HepG2 (cell line): ENCODE results near the gene KIFC1. TPM values are rescaled to one million over a fixed set of nuclear protein-coding genes. Genes with fewer than 3 reads are reported as not detected.

ENCODE experiments used
- AGO1 ChIP-seq: fragments of 200-400 bp; formaldehyde crosslinking; IDR thresholded peaks from 2 replicates; pipeline ENCODE4 v1.6.1; 2017; ENCODE audit warnings: mild to moderate bottlenecking, low read depth, low read length, moderate library complexity; ENCODE audit not compliant: poor library complexity, severe bottlenecking
- ATF2 ChIP-seq: sonication (generic); formaldehyde crosslinking; IDR thresholded peaks from 2 replicates; pipeline ENCODE4 v1.4.0; 2020; ENCODE audit warnings: missing genetic modification reagents
- BRD4 ChIP-seq: sonication (generic); formaldehyde crosslinking; IDR thresholded peaks from 2 replicates; pipeline ENCODE4 v1.4.0; 2020; ENCODE audit warnings: missing genetic modification reagents
- CBX1 ChIP-seq: IDR thresholded peaks from one replicate; pipeline ENCODE4 v1.6.1; 2016; ENCODE audit warnings: antibody characterized with exemption, low read depth
- JUND ChIP-seq: sonication (generic); formaldehyde crosslinking; IDR thresholded peaks from 2 replicates; pipeline ENCODE4 v1.8.0; 2022; ENCODE audit warnings: mild to moderate bottlenecking, missing genetic modification reagents
- NFKB2 ChIP-seq: sonication (generic); formaldehyde crosslinking; IDR thresholded peaks from 2 replicates; pipeline ENCODE4 v1.4.0; 2020; ENCODE audit warnings: missing genetic modification reagents, borderline replicate concordance
- NR2F6 ChIP-seq, 2 experiments: IDR thresholded peaks; 2 replicates each; pipeline ENCODE4 v1.6.1; 2016; ENCODE audit warnings: antibody characterized with exemption in 1 of 2, mild to moderate bottlenecking in 1 of 2
- TARDBP ChIP-seq: sonication (generic); formaldehyde crosslinking; IDR thresholded peaks from 2 replicates; pipeline ENCODE4 v1.8.0; 2022; ENCODE audit warnings: mild to moderate bottlenecking, missing genetic modification reagents
- TCF12 ChIP-seq, 2 experiments: fragments of 450-650 bp in 1 of 2; sonication (generic) in 1 of 2; formaldehyde crosslinking in 1 of 2; IDR thresholded peaks; 2 replicates each; pipeline versions ENCODE4 v1.6.1 to v1.8.0; 2017 to 2022; ENCODE audit warnings: antibody characterized with exemption in 1 of 2, mild to moderate bottlenecking in 1 of 2, missing genetic modification reagents in 1 of 2, moderate library complexity in 1 of 2
- U2AF2 ChIP-seq: fragments of 200-400 bp; formaldehyde crosslinking; IDR thresholded peaks from 2 replicates; pipeline ENCODE4 v1.6.1; 2017; ENCODE audit warnings: low read depth, mild to moderate bottlenecking, low read length
- YEATS2 ChIP-seq: sonication (generic); formaldehyde crosslinking; IDR thresholded peaks from 2 replicates; pipeline ENCODE4 v1.4.0; 2020; ENCODE audit warnings: missing genetic modification reagents, borderline replicate concordance
- ZNF136 ChIP-seq: sonication (generic); formaldehyde crosslinking; IDR thresholded peaks from 2 replicates; pipeline ENCODE4 v1.8.1; 2022; ENCODE audit warnings: low read depth, mild to moderate bottlenecking, moderate library complexity, missing genetic modification reagents
- ZNF878 ChIP-seq: sonication (generic); formaldehyde crosslinking; IDR thresholded peaks from 2 replicates; pipeline ENCODE4 v1.8.1; 2023; ENCODE audit warnings: mild to moderate bottlenecking, missing genetic modification reagents, moderate library complexity
- polyA plus RNA-seq, 8 experiments: library from polyadenylated mRNA; depleted of rRNA in 3 of 8; stranded (reverse) in 7 of 8; unstranded in 1 of 8; fragments of >200 nt; fragmentation: Illumina TruSeq in 4 of 8; extraction: Trizol in 4 of 8; gene quantifications; 2 replicates each; pipeline versions ENCODE4 v1.2.1 to v1.2.3, GENCODE V29; 2011 to 2016; ENCODE audit warnings: low read depth in 4 of 8, missing spikeins in 1 of 8, mixed read lengths in 1 of 8; ENCODE audit not compliant: insufficient read depth in 1 of 8
- total RNA-seq, 5 experiments: library from RNA; depleted of rRNA; stranded (reverse); fragments of >200 nt; fragmentation: Illumina TruSeq; extraction: Trizol; gene quantifications; 2 replicates each; pipeline ENCODE4 v1.2.3, GENCODE V29; 2016; ENCODE audit warnings: low read depth in 1 of 5
- TF ChIP-seq, protein P1 (sequence below): IDR thresholded peaks from 2 replicates; pipeline ENCODE4 v1.6.1; 2018; ENCODE audit warnings: missing genetic modification reagents, mild to moderate bottlenecking, missing compliant biosample characterization
- TF ChIP-seq, protein P2 (sequence below): sonication (generic); formaldehyde crosslinking; IDR thresholded peaks from 2 replicates; pipeline ENCODE4 v1.5.1; 2020; ENCODE audit warnings: missing genetic modification reagents, mild to moderate bottlenecking, borderline replicate concordance
- TF ChIP-seq, protein P3 (sequence below): sonication (generic); formaldehyde crosslinking; IDR thresholded peaks from 2 replicates; pipeline ENCODE4 v1.4.0; 2020; ENCODE audit warnings: mild to moderate bottlenecking, missing genetic modification reagents
- TF ChIP-seq, protein P4 (sequence below): sonication (generic); formaldehyde crosslinking; IDR thresholded peaks from 2 replicates; pipeline ENCODE4 v1.8.1; 2022; ENCODE audit warnings: low read depth, mild to moderate bottlenecking, missing genetic modification reagents

KIFC1 gene
- total and polyA plus RNA-seq, 2 of the 13 experiments (the other 11 are each of a cell fraction or from before 2014, with no cell fraction given) = 25.0 to 45.5 TPM

GRCh38 chr6:33391278-33391921 lies at the start of gene KIFC1 (continued):
- TF ChIP-seq, protein P1, sequence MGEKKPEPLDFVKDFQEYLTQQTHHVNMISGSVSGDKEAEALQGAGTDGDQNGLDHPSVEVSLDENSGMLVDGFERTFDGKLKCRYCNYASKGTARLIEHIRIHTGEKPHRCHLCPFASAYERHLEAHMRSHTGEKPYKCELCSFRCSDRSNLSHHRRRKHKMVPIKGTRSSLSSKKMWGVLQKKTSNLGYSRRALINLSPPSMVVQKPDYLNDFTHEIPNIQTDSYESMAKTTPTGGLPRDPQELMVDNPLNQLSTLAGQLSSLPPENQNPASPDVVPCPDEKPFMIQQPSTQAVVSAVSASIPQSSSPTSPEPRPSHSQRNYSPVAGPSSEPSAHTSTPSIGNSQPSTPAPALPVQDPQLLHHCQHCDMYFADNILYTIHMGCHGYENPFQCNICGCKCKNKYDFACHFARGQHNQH (CRISPR knock-in tag) = peak; percentile 96
- TF ChIP-seq TARDBP (CRISPR knock-in tag) (peak; percentile 95), NFKB2 (CRISPR knock-in tag) (peak; percentile 69; the same call in 1 of the 2 replicates), BRD4 (no peak; the same call in 1 of the 2 replicates), ZNF878 (CRISPR knock-in tag) (peak; percentile 45; the same call in 1 of the 2 replicates), NR2F6 (IDR thresholded peaks at IDR 0.05) (no peak), NR2F6 (CRISPR knock-in tag; IDR thresholded peaks at IDR 0.05) (peak; percentile 65), ZNF136 (CRISPR knock-in tag) (0 out of 2 replicates have a peak, but pooled peaks have one; percentile 26), JUND (no peak; the same call in 1 of the 2 replicates), TCF12 (IDR thresholded peaks at IDR 0.05) (no peak), TCF12 (CRISPR knock-in tag; IDR thresholded peaks at IDR 0.05) (0 out of 2 replicates have a peak, but pooled peaks have one; percentile 1), ATF2 (peak; percentile 91), U2AF2 (no peak), CBX1 (peak; percentile 8), YEATS2 (CRISPR knock-in tag) (peak; percentile 97; the same call in 1 of the 2 replicates), AGO1 (peak; percentile 56)
- TF ChIP-seq, protein P2, sequence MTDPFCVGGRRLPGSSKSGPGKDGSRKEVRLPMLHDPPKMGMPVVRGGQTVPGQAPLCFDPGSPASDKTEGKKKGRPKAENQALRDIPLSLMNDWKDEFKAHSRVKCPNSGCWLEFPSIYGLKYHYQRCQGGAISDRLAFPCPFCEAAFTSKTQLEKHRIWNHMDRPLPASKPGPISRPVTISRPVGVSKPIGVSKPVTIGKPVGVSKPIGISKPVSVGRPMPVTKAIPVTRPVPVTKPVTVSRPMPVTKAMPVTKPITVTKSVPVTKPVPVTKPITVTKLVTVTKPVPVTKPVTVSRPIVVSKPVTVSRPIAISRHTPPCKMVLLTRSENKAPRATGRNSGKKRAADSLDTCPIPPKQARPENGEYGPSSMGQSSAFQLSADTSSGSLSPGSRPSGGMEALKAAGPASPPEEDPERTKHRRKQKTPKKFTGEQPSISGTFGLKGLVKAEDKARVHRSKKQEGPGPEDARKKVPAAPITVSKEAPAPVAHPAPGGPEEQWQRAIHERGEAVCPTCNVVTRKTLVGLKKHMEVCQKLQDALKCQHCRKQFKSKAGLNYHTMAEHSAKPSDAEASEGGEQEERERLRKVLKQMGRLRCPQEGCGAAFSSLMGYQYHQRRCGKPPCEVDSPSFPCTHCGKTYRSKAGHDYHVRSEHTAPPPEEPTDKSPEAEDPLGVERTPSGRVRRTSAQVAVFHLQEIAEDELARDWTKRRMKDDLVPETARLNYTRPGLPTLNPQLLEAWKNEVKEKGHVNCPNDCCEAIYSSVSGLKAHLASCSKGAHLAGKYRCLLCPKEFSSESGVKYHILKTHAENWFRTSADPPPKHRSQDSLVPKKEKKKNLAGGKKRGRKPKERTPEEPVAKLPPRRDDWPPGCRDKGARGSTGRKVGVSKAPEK (CRISPR knock-in tag) = 0 out of 2 replicates have a peak, but pooled peaks have one; percentile 28
- TF ChIP-seq, protein P3, sequence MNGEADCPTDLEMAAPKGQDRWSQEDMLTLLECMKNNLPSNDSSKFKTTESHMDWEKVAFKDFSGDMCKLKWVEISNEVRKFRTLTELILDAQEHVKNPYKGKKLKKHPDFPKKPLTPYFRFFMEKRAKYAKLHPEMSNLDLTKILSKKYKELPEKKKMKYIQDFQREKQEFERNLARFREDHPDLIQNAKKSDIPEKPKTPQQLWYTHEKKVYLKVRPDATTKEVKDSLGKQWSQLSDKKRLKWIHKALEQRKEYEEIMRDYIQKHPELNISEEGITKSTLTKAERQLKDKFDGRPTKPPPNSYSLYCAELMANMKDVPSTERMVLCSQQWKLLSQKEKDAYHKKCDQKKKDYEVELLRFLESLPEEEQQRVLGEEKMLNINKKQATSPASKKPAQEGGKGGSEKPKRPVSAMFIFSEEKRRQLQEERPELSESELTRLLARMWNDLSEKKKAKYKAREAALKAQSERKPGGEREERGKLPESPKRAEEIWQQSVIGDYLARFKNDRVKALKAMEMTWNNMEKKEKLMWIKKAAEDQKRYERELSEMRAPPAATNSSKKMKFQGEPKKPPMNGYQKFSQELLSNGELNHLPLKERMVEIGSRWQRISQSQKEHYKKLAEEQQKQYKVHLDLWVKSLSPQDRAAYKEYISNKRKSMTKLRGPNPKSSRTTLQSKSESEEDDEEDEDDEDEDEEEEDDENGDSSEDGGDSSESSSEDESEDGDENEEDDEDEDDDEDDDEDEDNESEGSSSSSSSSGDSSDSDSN (CRISPR knock-in tag) = peak; percentile 72
- TF ChIP-seq, protein P4, sequence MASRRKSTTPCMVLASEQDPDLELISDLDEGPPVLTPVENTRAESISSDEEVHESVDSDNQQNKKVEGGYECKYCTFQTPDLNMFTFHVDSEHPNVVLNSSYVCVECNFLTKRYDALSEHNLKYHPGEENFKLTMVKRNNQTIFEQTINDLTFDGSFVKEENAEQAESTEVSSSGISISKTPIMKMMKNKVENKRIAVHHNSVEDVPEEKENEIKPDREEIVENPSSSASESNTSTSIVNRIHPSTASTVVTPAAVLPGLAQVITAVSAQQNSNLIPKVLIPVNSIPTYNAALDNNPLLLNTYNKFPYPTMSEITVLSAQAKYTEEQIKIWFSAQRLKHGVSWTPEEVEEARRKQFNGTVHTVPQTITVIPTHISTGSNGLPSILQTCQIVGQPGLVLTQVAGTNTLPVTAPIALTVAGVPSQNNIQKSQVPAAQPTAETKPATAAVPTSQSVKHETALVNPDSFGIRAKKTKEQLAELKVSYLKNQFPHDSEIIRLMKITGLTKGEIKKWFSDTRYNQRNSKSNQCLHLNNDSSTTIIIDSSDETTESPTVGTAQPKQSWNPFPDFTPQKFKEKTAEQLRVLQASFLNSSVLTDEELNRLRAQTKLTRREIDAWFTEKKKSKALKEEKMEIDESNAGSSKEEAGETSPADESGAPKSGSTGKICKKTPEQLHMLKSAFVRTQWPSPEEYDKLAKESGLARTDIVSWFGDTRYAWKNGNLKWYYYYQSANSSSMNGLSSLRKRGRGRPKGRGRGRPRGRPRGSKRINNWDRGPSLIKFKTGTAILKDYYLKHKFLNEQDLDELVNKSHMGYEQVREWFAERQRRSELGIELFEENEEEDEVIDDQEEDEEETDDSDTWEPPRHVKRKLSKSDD (CRISPR knock-in tag) = peak; percentile 99
